GM12878 (cell line): ENCODE results near the gene ZNF474. TPM values are rescaled to one million over a fixed set of nuclear protein-coding genes. Genes with fewer than 3 reads are reported as not detected.

Source experiments
- ATAC-seq: fragments of 200-7000 bp; cut with Tn5 transposase; 3 replicates; pipeline ENCODE4 v1.9.1; 2020; ENCODE audit warnings: mild to moderate bottlenecking, moderate library complexity
- BruUV-seq: library from RNA; stranded (reverse); fragments of 400-500 nt; replicated peaks from 2 replicates; lab custom pipeline; 2021; lab: Mats Ljungman, UMichigan
- CTCF ChIA-PET: fragments of 300-600 bp; sonication (Branson Sonifier 250); formaldehyde crosslinking; extraction: SDS; loops from one replicate; lab custom pipeline; 2021; ENCODE audit warnings: inconsistent platforms; lab: Yijun Ruan, JAX
- POLR2A ChIA-PET: fragments of 350-600 bp; formaldehyde crosslinking; extraction: SDS; loops from one replicate; lab custom pipeline; 2021; ENCODE audit warnings: inconsistent platforms; lab: Charles Lee
- RAD21 ChIA-PET: fragments of 300-600 bp; sonication (Branson Sonifier 250); formaldehyde crosslinking; loops from one replicate; lab custom pipeline; 2023; ENCODE audit warnings: antibody characterized with exemption; ENCODE audit not compliant: unreplicated experiment; lab: Charles Lee
- SMC1A ChIA-PET: fragments of 300-600 bp; sonication (Branson Sonifier 250); formaldehyde crosslinking; loops from one replicate; lab custom pipeline; 2023; ENCODE audit not compliant: unreplicated experiment, uncharacterized antibody; lab: Charles Lee
- DNase-seq: peaks from one replicate; pipeline ENCODE4 v3.0.0-alpha.2; 2011; ENCODE audit warnings: low read depth, low spot score
- FAIRE-seq: peaks from 3 replicates; lab custom pipeline; 2011; peaks lifted over from hg19 to GRCh38; lab: Jason Lieb, UNC
- H2AFZ ChIP-seq: 2 replicates; pipeline ENCODE4 v1.6.0; 2011; ENCODE audit warnings: low read depth, low read length, control low read depth; ENCODE audit not compliant: control insufficient read depth
- H3K27ac ChIP-seq: 2 replicates; pipeline ENCODE4 v1.5.1; 2011; ENCODE audit warnings: control low read depth; ENCODE audit not compliant: control insufficient read depth, insufficient read depth
- H3K27me3 ChIP-seq, 2 experiments: replicated peaks in 1 of 2; 2 replicates each; pipeline versions ENCODE4 v1.6.0 to v1.6.1; 2011; ENCODE audit warnings: low read length in 1 of 2; ENCODE audit not compliant: control insufficient read depth in 2 of 2, insufficient read depth in 2 of 2
- H3K36me3 ChIP-seq, 2 experiments: 2 replicates each; pipeline ENCODE4 v1.5.1; 2011; ENCODE audit warnings: low read length in 1 of 2; ENCODE audit not compliant: control insufficient read depth in 2 of 2, insufficient read depth in 2 of 2
- H3K4me1 ChIP-seq: 2 replicates; pipeline ENCODE4 v1.6.1; 2011; ENCODE audit warnings: mild to moderate bottlenecking, low read length, moderate library complexity, mixed read lengths; ENCODE audit not compliant: control insufficient read depth, insufficient read depth
- H3K4me2 ChIP-seq: 2 replicates; pipeline ENCODE4 v1.6.0; 2011; ENCODE audit warnings: control low read depth; ENCODE audit not compliant: control insufficient read depth, insufficient read depth
- H3K4me3 ChIP-seq: fragments of 200-600 bp; sonication (generic); 2 replicates; pipeline ENCODE4 v1.5.1; 2016
- H3K79me2 ChIP-seq: 2 replicates; pipeline ENCODE4 v1.6.0; 2011; ENCODE audit warnings: low read length; ENCODE audit not compliant: control insufficient read depth, insufficient read depth
- H3K9ac ChIP-seq: 2 replicates; pipeline ENCODE4 v1.8.0; 2011; ENCODE audit warnings: low read length, control low read depth, mixed read lengths; ENCODE audit not compliant: control insufficient read depth, insufficient read depth
- H3K9me3 ChIP-seq: replicated peaks from 3 replicates; pipeline ENCODE4 v1.5.1; 2011; ENCODE audit warnings: mild to moderate bottlenecking, low read length; ENCODE audit not compliant: control insufficient read depth, insufficient read depth
- H4K20me1 ChIP-seq: 2 replicates; pipeline ENCODE4 v1.6.0; 2011; ENCODE audit not compliant: control insufficient read depth, insufficient read depth
- ATF7 ChIP-seq: fragments of 450-650 bp; IDR thresholded peaks from 2 replicates; pipeline ENCODE4 v1.6.1; 2016; ENCODE audit warnings: low read depth, mild to moderate bottlenecking
- CEBPB ChIP-seq, 2 experiments: fragments of 150-350 bp in 1 of 2; IDR thresholded peaks; 2 replicates each; pipeline ENCODE4 v1.6.1; 2012 to 2014; ENCODE audit warnings: low read depth in 2 of 2, low read length in 2 of 2, borderline replicate concordance in 1 of 2, inconsistent platforms in 1 of 2
- HCFC1 ChIP-seq: fragments of 150-350 bp; IDR thresholded peaks from 2 replicates; pipeline ENCODE4 v1.6.1; 2014; ENCODE audit warnings: low read length
- IKZF1 ChIP-seq: fragments of 450-650 bp; conservative IDR thresholded peaks from 2 replicates; pipeline ENCODE4 v1.6.1; 2017; ENCODE audit warnings: antibody characterized with exemption, mild to moderate bottlenecking
- JUND ChIP-seq: IDR thresholded peaks from 2 replicates; pipeline ENCODE4 v1.6.1; 2012; ENCODE audit warnings: low read depth, mild to moderate bottlenecking, low read length, improper control_type of control experiment, moderate library complexity
- NFYA ChIP-seq: IDR thresholded peaks from 2 replicates; pipeline ENCODE4 v1.6.1; 2011; ENCODE audit warnings: low read depth, mild to moderate bottlenecking, low read length, improper control_type of control experiment, borderline replicate concordance
- PAX8 ChIP-seq: fragments of 450-650 bp; IDR thresholded peaks from 2 replicates; pipeline ENCODE4 v1.6.1; 2017; ENCODE audit warnings: mild to moderate bottlenecking, moderate library complexity
- POLR2AphosphoS5 ChIP-seq: IDR thresholded peaks from 2 replicates; pipeline ENCODE4 v1.6.1; 2011; ENCODE audit warnings: mild to moderate bottlenecking, low read length, inconsistent platforms
- RELA ChIP-seq: fragments of 450-650 bp; IDR thresholded peaks from 2 replicates; pipeline ENCODE4 v1.8.0; 2014; ENCODE audit warnings: borderline replicate concordance; ENCODE audit not compliant: partially characterized antibody
- SRF ChIP-seq, 2 experiments: IDR thresholded peaks; 2 replicates each; pipeline ENCODE4 v1.6.1; 2011; ENCODE audit warnings: low read depth in 2 of 2, low read length in 2 of 2, mild to moderate bottlenecking in 1 of 2, moderate library complexity in 1 of 2
- STAT1 ChIP-seq: fragments of 450-650 bp; conservative IDR thresholded peaks from 2 replicates; pipeline ENCODE4 v1.6.1; 2014; ENCODE audit warnings: antibody characterized with exemption, mild to moderate bottlenecking
- SUZ12 ChIP-seq: fragments of 200-600 bp; sonication (generic); IDR thresholded peaks from one replicate; pipeline ENCODE4 v1.6.1; 2018; ENCODE audit warnings: antibody characterized with exemption, mild to moderate bottlenecking; ENCODE audit not compliant: unreplicated experiment
- TAF1 ChIP-seq: IDR thresholded peaks from 2 replicates; pipeline ENCODE4 v1.6.1; 2011; ENCODE audit warnings: mild to moderate bottlenecking, low read depth, low read length, borderline replicate concordance
- ZNF274 ChIP-seq: IDR thresholded peaks from one replicate; pipeline ENCODE4 v1.8.0; 2011; ENCODE audit not compliant: insufficient read length, insufficient read depth
- ZNF622 ChIP-seq: fragments of 450-650 bp; IDR thresholded peaks from 2 replicates; pipeline ENCODE4 v1.6.1; 2017; ENCODE audit warnings: mild to moderate bottlenecking, inconsistent platforms
- WGBS: methylation state at CpG from one replicate; pipeline ENCODE4 v1.1.6; 2016; ENCODE audit warnings: low lambda C conversion rate; ENCODE audit not compliant: insufficient replicate concordance, insufficient coverage; ENCODE audit errors: missing lambda C conversion rate; 5-methylcytosine and 5-hydroxymethylcytosine counted together
- in situ Hi-C: fragments of 300-500 bp; cut with MboI; formaldehyde crosslinking; loops from 9 replicates; pipeline ENCODE4 v1.14.3; 2018; ENCODE audit warnings: mixed read lengths
- intact Hi-C: fragments of 100-400 bp; cut with micrococcal nuclease; formaldehyde crosslinking; loops from one replicate; pipeline ENCODE4 v1.14.2; 2022; ENCODE audit not compliant: unreplicated experiment
- polyA plus RNA-seq, 11 experiments: library from polyadenylated mRNA; depleted of rRNA in 4 of 11; unstranded in 6 of 11; stranded (reverse) in 5 of 11; fragments of >200 nt; fragmentation: Nextera tagmentation in 4 of 11; fragmentation: Illumina TruSeq in 1 of 11; extraction: Ambion mirVana in 4 of 11; extraction: Trizol in 1 of 11; gene quantifications; 1 replicate in 1 of 11; 2 replicates in 10 of 11; pipeline versions ENCODE4 v1.2.1 to v1.2.3, GENCODE V29; 2011 to 2016; ENCODE audit warnings: inconsistent platforms in 2 of 11, missing spikeins in 2 of 11, low read depth in 1 of 11
- total RNA-seq, 4 experiments: library from RNA; depleted of rRNA in 3 of 4; stranded (reverse); fragments of >200 nt in 3 of 4; fragmentation: Illumina TruSeq in 1 of 4; extraction: Trizol in 1 of 4; gene quantifications; 2 replicates each; pipeline versions ENCODE4 v1.2.1 to v1.2.3, GENCODE V29; 2013 to 2021

The ZNF474 gene
- total and polyA plus RNA-seq, 10 of the 15 experiments (the other 5 are each of a cell fraction or from before 2014, with no cell fraction given), result 0.06 to 0.97 (median 0.13) TPM; not detected in 3

- Histone ChIP-seq H3K9ac (no peak overlapping the region), H3K4me3 (no peak overlapping the region), H3K79me2 (no peaks in the 10 kb centered on the region), H3K36me3 (no peaks in the 10 kb centered on the region), H4K20me1 (no peaks in the 10 kb centered on the region), H3K27ac (no peak overlapping the region), H3K4me2 (no peak overlapping the region), H3K9me3 (no peaks in the 10 kb centered on the region), H2AFZ (no peak overlapping the region), H3K4me1 (no peaks in the 10 kb centered on the region), H3K27me3 (no peaks in the 10 kb centered on the region)
- intact Hi-C loops (no loop called here), in situ Hi-C loops (no loop called here)
- no peak for TF ChIP-seq POLR2AphosphoS5
- TF ChIP-seq IKZF1, result no peak
- TF ChIP-seq PAX8, result no peak
- TF ChIP-seq TAF1, result no peak
- no peak for TF ChIP-seq NFYA
- TF ChIP-seq CEBPB (IDR thresholded peaks at IDR 0.05; ENCODE audit: borderline replicate concordance in 1 of 2, low read depth in 2 of 2, low read length in 2 of 2), result no peak
- TF ChIP-seq HCFC1, result no peak
- no peak for TF ChIP-seq RELA
- TF ChIP-seq SUZ12, result no peak
- TF ChIP-seq JUND, result no peak
- TF ChIP-seq STAT1, result no peak
- no peak for TF ChIP-seq SRF (IDR thresholded peaks at IDR 0.05; ENCODE audit: low read depth in 2 of 2, low read length in 2 of 2)
- TF ChIP-seq ZNF274, result no peak
- TF ChIP-seq ZNF622, result no peak
- no peak for TF ChIP-seq ATF7
- ChIA-PET CTCF (interaction anchor here (3.0 kb wide), 1 partner anchor 9 kb away, joined by 14 read pairs; no protein-coding TSS in a partner anchor), SMC1A (interaction anchor here (1.5 kb wide), 1 partner anchor 9 kb away, joined by 3 read pairs; no protein-coding TSS in a partner anchor), RAD21 (no interaction called here), POLR2A (interaction anchor here (0.5 kb wide), 1 partner anchor 145 kb away, joined by 3 read pairs; no protein-coding TSS in a partner anchor)
- WGBS, result 2% methylated on average over 3 of the region's 3 CpGs
- no peak for ATAC-seq
- no TSS peak for BruUV-seq
- no peak for DNase-seq
- FAIRE-seq, result no peak
Observed at GRCh38 chr5:122110987-122111386, 18.4 kb upstream of the ZNF474 start.
